HepG2 (cell line): ENCODE results near the gene EPC1. TPM values are rescaled to one million over a fixed set of nuclear protein-coding genes. Genes with fewer than 3 reads are reported as not detected.

Experiments used
- EED ChIP-seq: sonication (generic); formaldehyde crosslinking; IDR thresholded peaks from 2 replicates; pipeline ENCODE4 v1.5.0; 2020; ENCODE audit warnings: mild to moderate bottlenecking, missing genetic modification reagents
- HINFP ChIP-seq: sonication (generic); formaldehyde crosslinking; IDR thresholded peaks from 2 replicates; pipeline ENCODE4 v1.4.0; 2020; ENCODE audit warnings: low read depth, mild to moderate bottlenecking, missing genetic modification reagents
- MYC ChIP-seq: sonication (generic); formaldehyde crosslinking; IDR thresholded peaks from 2 replicates; pipeline ENCODE4 v1.9.0; 2021; ENCODE audit warnings: missing genetic modification reagents, borderline replicate concordance
- ONECUT2 ChIP-seq: sonication (generic); formaldehyde crosslinking; IDR thresholded peaks from 2 replicates; pipeline ENCODE4 v1.4.0; 2020; ENCODE audit warnings: missing genetic modification reagents
- RBM22 ChIP-seq: fragments of 200-400 bp; formaldehyde crosslinking; optimal IDR thresholded peaks from 2 replicates; pipeline ENCODE3; 2017; ENCODE audit warnings: mild to moderate bottlenecking, low read length, moderate library complexity
- TERF1 ChIP-seq: sonication (generic); formaldehyde crosslinking; IDR thresholded peaks from 2 replicates; pipeline ENCODE4 v1.8.0; 2022; ENCODE audit warnings: mild to moderate bottlenecking, missing genetic modification reagents, moderate library complexity
- TFDP1 ChIP-seq: IDR thresholded peaks from 2 replicates; pipeline ENCODE4 v1.6.1; 2016; ENCODE audit warnings: missing compliant biosample characterization, missing genetic modification reagents, borderline replicate concordance
- ZFP62 ChIP-seq: sonication (generic); formaldehyde crosslinking; IDR thresholded peaks from 2 replicates; pipeline ENCODE4 v1.4.0; 2020; ENCODE audit warnings: missing genetic modification reagents
- ZNF138 ChIP-seq: sonication (generic); formaldehyde crosslinking; IDR thresholded peaks from 2 replicates; pipeline ENCODE4 v1.5.0; 2020; ENCODE audit warnings: mild to moderate bottlenecking, low read depth, missing genetic modification reagents
- ZNF282 ChIP-seq: fragments of 450-650 bp; IDR thresholded peaks from 2 replicates; pipeline ENCODE4 v1.6.1; 2018; ENCODE audit not compliant: partially characterized antibody
- ZNF33B ChIP-seq: sonication (generic); formaldehyde crosslinking; IDR thresholded peaks from 2 replicates; pipeline ENCODE4 v1.5.1; 2020; ENCODE audit warnings: mild to moderate bottlenecking, missing genetic modification reagents
- ZNF34 ChIP-seq: sonication (generic); formaldehyde crosslinking; IDR thresholded peaks from 2 replicates; pipeline ENCODE4 v1.4.0; 2020; ENCODE audit warnings: mild to moderate bottlenecking, missing genetic modification reagents, borderline replicate concordance
- ZNF350 ChIP-seq: sonication (generic); formaldehyde crosslinking; IDR thresholded peaks from 2 replicates; pipeline ENCODE4 v1.4.0; 2020; ENCODE audit warnings: mild to moderate bottlenecking, low read depth, missing genetic modification reagents, borderline replicate concordance
- ZNF414 ChIP-seq: sonication (generic); formaldehyde crosslinking; IDR thresholded peaks from 2 replicates; pipeline ENCODE4 v1.5.0; 2020; ENCODE audit warnings: missing genetic modification reagents
- ZNF574 ChIP-seq: sonication (generic); formaldehyde crosslinking; IDR thresholded peaks from 2 replicates; pipeline ENCODE4 v1.4.0; 2020; ENCODE audit warnings: missing genetic modification reagents
- ZNF619 ChIP-seq: sonication (generic); formaldehyde crosslinking; IDR thresholded peaks from 2 replicates; pipeline ENCODE4 v1.4.0; 2020; ENCODE audit warnings: mild to moderate bottlenecking, missing genetic modification reagents
- ZNF670 ChIP-seq: sonication (generic); formaldehyde crosslinking; IDR thresholded peaks from 2 replicates; pipeline ENCODE4 v1.8.0; 2022; ENCODE audit warnings: mild to moderate bottlenecking, missing genetic modification reagents, borderline replicate concordance
- ZNF704 ChIP-seq: sonication (generic); formaldehyde crosslinking; IDR thresholded peaks from 2 replicates; pipeline ENCODE4 v1.8.1; 2023; ENCODE audit warnings: mild to moderate bottlenecking, inconsistent platforms, moderate library complexity, missing genetic modification reagents, borderline replicate concordance
- ZSCAN12 ChIP-seq: sonication (generic); formaldehyde crosslinking; IDR thresholded peaks from 2 replicates; pipeline ENCODE4 v1.9.0; 2021; ENCODE audit warnings: mild to moderate bottlenecking, missing genetic modification reagents
- polyA plus RNA-seq, 8 experiments: library from polyadenylated mRNA; depleted of rRNA in 3 of 8; stranded (reverse) in 7 of 8; unstranded in 1 of 8; fragments of >200 nt; fragmentation: Illumina TruSeq in 4 of 8; extraction: Trizol in 4 of 8; gene quantifications; 2 replicates each; pipeline versions ENCODE4 v1.2.1 to v1.2.3, GENCODE V29; 2011 to 2016; ENCODE audit warnings: low read depth in 4 of 8, missing spikeins in 1 of 8, mixed read lengths in 1 of 8; ENCODE audit not compliant: insufficient read depth in 1 of 8
- total RNA-seq, 5 experiments: library from RNA; depleted of rRNA; stranded (reverse); fragments of >200 nt; fragmentation: Illumina TruSeq; extraction: Trizol; gene quantifications; 2 replicates each; pipeline ENCODE4 v1.2.3, GENCODE V29; 2016; ENCODE audit warnings: low read depth in 1 of 5

The EPC1 gene
- total and polyA plus RNA-seq, 2 of the 13 experiments (the other 11 are each of a cell fraction or from before 2014, with no cell fraction given): 28.7 to 44.2 TPM

- TF ChIP-seq TERF1 (CRISPR knock-in tag): no peak
- TF ChIP-seq ONECUT2 (CRISPR knock-in tag): no peak
- TF ChIP-seq ZNF704 (CRISPR knock-in tag): no peak; the same call in 1 of the 2 replicates
- TF ChIP-seq ZNF619 (CRISPR knock-in tag): no peak
- no peak for TF ChIP-seq EED (CRISPR knock-in tag)
- TF ChIP-seq ZNF574 (CRISPR knock-in tag): peak; percentile 40
- TF ChIP-seq RBM22: peak; percentile 23
- TF ChIP-seq ZNF350: peak; percentile 75; the same call in 1 of the 2 replicates
- no peak; the same call in 1 of the 2 replicates for TF ChIP-seq ZNF414 (CRISPR knock-in tag)
- TF ChIP-seq ZNF34: no peak
- no peak for TF ChIP-seq ZNF282
- TF ChIP-seq TFDP1 (CRISPR knock-in tag): peak; percentile 88
- no peak for TF ChIP-seq HINFP (CRISPR knock-in tag)
- peak; percentile 46; the same call in 1 of the 2 replicates for TF ChIP-seq MYC (CRISPR knock-in tag)
- TF ChIP-seq ZFP62 (CRISPR knock-in tag): no peak
- TF ChIP-seq ZSCAN12 (CRISPR knock-in tag): no peak
- TF ChIP-seq ZNF33B: 0 out of 2 replicates have a peak, but pooled peaks have one; percentile 47
- no peak; the same call in 1 of the 2 replicates for TF ChIP-seq ZNF138
- 0 out of 2 replicates have a peak, but pooled peaks have one; percentile 2 for TF ChIP-seq ZNF670 (CRISPR knock-in tag)
Measured at GRCh38 chr10:32346551-32347362, at the start of gene EPC1 (continued).
